Sciatic nerve (tissue), 2 donors: ENCODE results near the gene NRSN2. TPM values are rescaled to one million over a fixed set of nuclear protein-coding genes. Genes with fewer than 3 reads are reported as not detected.

Source experiments
- ATAC-seq: fragments of 200-7000 bp; cut with Tn5 transposase; one replicate; pipeline ENCODE4 v1.9.1; 2020; ENCODE audit warnings: mild to moderate bottlenecking, moderate library complexity
- DNase-seq: peaks from one replicate; pipeline ENCODE4 v3.0.0-alpha.2; 2020; ENCODE audit warnings: low spot score
- intact Hi-C: fragments of 100-400 bp; cut with DNase I; formaldehyde crosslinking; loops from one replicate; pipeline ENCODE4 v1.14.2; 2022
- total RNA-seq: library from RNA; stranded (reverse); fragmentation: NEBNext Ultra II Directional; extraction: Animal tissue kit (Norgen Biotek cat#: 25700); gene quantifications from one replicate; pipeline ENCODE4 v1.2.1, GENCODE V29; 2021
- donor health status: DM: no; HTN: no; CAD: no.
- donor health status: DM: no; HTN: no; CAD: no.

Gene NRSN2
- total RNA-seq: 39.6 TPM

GRCh38 chr20:346640-347316 is at the start of gene NRSN2:
TSS of gene NRSN2 (plus strand) at chr20:347111. CDS start at chr20:349644, 2,533 bp downstream.
- ATAC-seq: peak; percentile 73
- DNase-seq: peak; percentile 82
- intact Hi-C loops: no loop called here

GRCh38 chr20:297925-298775 is 48.8 kb upstream of the NRSN2 start:
- DNase-seq: peak; percentile 81
- intact Hi-C loops: no loop called here
- peak; percentile 50 for ATAC-seq

- intact Hi-C loops: no loop called here
- no peak for DNase-seq
- ATAC-seq: no peak
Observed at GRCh38 chr20:298776-299391, 48.0 kb upstream of the NRSN2 start.

GRCh38 chr20:300345-300990 is 46.4 kb upstream of the NRSN2 start:
- ATAC-seq (no peak), DNase-seq (no peak)
- intact Hi-C loops: no loop called here

GRCh38 chr20:301886-302848 is 44.7 kb upstream of the NRSN2 start:
- ATAC-seq (no peak), DNase-seq (no peak)
- intact Hi-C loops: no loop called here

GRCh38 chr20:305745-306144 is 41.2 kb upstream of the NRSN2 start:
- ATAC-seq (no peak), DNase-seq (no peak)
- intact Hi-C loops: no loop called here

- intact Hi-C loops: no loop called here
- ATAC-seq (no peak), DNase-seq (no peak)
Observed at GRCh38 chr20:308427-309038, 38.4 kb upstream of the NRSN2 start.

- intact Hi-C loops: no loop called here
- ATAC-seq (peak; percentile 63), DNase-seq (no peak)
Observed at GRCh38 chr20:309306-309840, 37.5 kb upstream of the NRSN2 start.

- ATAC-seq (peak; percentile 100), DNase-seq (peak; percentile 98)
- intact Hi-C loops: no loop called here
Observed at GRCh38 chr20:309841-310644, 36.9 kb upstream of the NRSN2 start.

GRCh38 chr20:310645-311044 is 36.3 kb upstream of the NRSN2 start:
- ATAC-seq: no peak
- DNase-seq: no peak
- intact Hi-C loops: no loop called here

GRCh38 chr20:311609-312008 is 35.3 kb upstream of the NRSN2 start:
- no peak for ATAC-seq
- intact Hi-C loops: no loop called here
- no peak for DNase-seq

GRCh38 chr20:312067-312466 is 34.8 kb upstream of the NRSN2 start:
- DNase-seq: no peak
- intact Hi-C loops: no loop called here
- no peak for ATAC-seq

GRCh38 chr20:312866-313265 is 34.0 kb upstream of the NRSN2 start:
- ATAC-seq: no peak
- intact Hi-C loops: no loop called here
- no peak for DNase-seq

- no peak for DNase-seq
- no peak for ATAC-seq
- intact Hi-C loops: no loop called here
Observed at GRCh38 chr20:313402-313801, 33.5 kb upstream of the NRSN2 start.

- DNase-seq (no peak), ATAC-seq (no peak)
- intact Hi-C loops: no loop called here
Observed at GRCh38 chr20:313948-314347, 33.0 kb upstream of the NRSN2 start.

GRCh38 chr20:316316-317068 is 30.4 kb upstream of the NRSN2 start:
- DNase-seq: no peak
- intact Hi-C loops: no loop called here
- ATAC-seq: no peak
